Uterus (tissue), 4 donors: ENCODE data around the gene OR8B4. TPM values are rescaled to one million over a fixed set of nuclear protein-coding genes. Genes with fewer than 3 reads are reported as not detected.

Source experiments
- DNase-seq, 2 donors: peaks; one replicate each; pipeline ENCODE4 v3.0.0-alpha.2; 2019 to 2020
- H3K27ac ChIP-seq, 2 donors: fragments of 200-600 bp; sonication (generic); 1 replicate in 1 of 2; 2 replicates in 1 of 2; pipeline ENCODE4 v1.5.1; 2016 to 2018
- H3K27me3 ChIP-seq, 2 donors: fragments of 200-600 bp; sonication (generic); one replicate each; pipeline ENCODE4 v1.5.1; 2018 to 2019; ENCODE audit warnings: control low read depth in 1 of 2
- H3K36me3 ChIP-seq, 2 donors: fragments of 200-600 bp; sonication (generic); one replicate each; pipeline ENCODE4 v1.5.1; 2019; ENCODE audit warnings: control low read depth in 1 of 2
- H3K4me1 ChIP-seq, 2 donors: fragments of 200-600 bp; sonication (generic); one replicate each; pipeline ENCODE4 v1.5.1; 2018 to 2019; ENCODE audit warnings: control low read depth in 1 of 2
- H3K4me3 ChIP-seq, 2 donors: fragments of 200-600 bp; sonication (generic); 1 replicate in 1 of 2; 2 replicates in 1 of 2; pipeline ENCODE4 v1.5.1; 2018 to 2019; ENCODE audit warnings: mild to moderate bottlenecking in 1 of 2
- H3K9me3 ChIP-seq, 2 donors: fragments of 200-600 bp; sonication (generic); one replicate each; pipeline ENCODE4 v1.5.1; 2019; ENCODE audit warnings: control low read depth in 1 of 2
- POLR2A ChIP-seq, 2 donors: fragments of 450-650 bp; IDR thresholded peaks; one replicate each; pipeline ENCODE4 v1.6.1; 2016; ENCODE audit warnings: antibody characterized with exemption in 2 of 2, mild to moderate bottlenecking in 1 of 2, moderate library complexity in 1 of 2
- intact Hi-C: fragments of 100-400 bp; cut with DNase I; formaldehyde crosslinking; loops from one replicate; pipeline ENCODE4 v1.15.1; 2023; ENCODE audit warnings: low total_unique reads
- total RNA-seq, 4 donors: library from RNA; depleted of rRNA in 3 of 4; stranded (reverse); fragments of >200 nt in 3 of 4; gene quantifications; one replicate each; pipeline versions ENCODE4 v1.1.0 to v1.2.4, GENCODE V29; 2014 to 2023
- TF ChIP-seq, protein P1 (sequence below), 4 experiments: fragments of 200-600 bp in 2 of 4; fragments of 450-650 bp in 2 of 4; sonication (generic) in 2 of 4; IDR thresholded peaks; one replicate each; pipeline ENCODE4 v1.5.1; 2016 to 2019; ENCODE audit warnings: antibody characterized with exemption in 4 of 4, mild to moderate bottlenecking in 2 of 4, moderate library complexity in 1 of 4
- donor health status: DM: yes; HTN: yes; CAD: no.

OR8B4 gene
- total RNA-seq, 4 donors from 2014 or later: not detected

DNA sequence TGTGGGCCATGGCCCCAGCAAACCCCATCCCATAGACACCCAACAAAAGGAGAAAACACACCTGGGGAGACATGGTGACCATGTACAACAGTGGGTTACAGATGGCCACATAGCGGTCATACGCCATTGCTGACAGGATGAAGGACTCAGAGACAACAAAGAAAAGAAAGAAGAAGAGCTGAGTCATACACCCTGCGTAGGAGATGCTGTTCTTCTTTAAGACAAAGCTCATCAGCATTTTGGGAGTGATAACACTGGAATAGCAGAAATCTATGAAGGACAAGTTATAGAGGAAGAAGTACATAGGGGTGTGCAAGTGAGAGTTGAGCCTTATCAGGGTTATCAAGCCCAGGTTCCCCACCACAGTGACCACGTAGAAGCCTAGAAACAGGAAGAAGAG is 15.9 kb upstream of the OR8B4 start:
- Histone ChIP-seq H3K27ac (no peak overlapping the region), H3K9me3 (no peaks in the 10 kb centered on the region), H3K4me1 (no peaks in the 10 kb centered on the region), H3K27me3 (no peaks in the 10 kb centered on the region), H3K4me3 (no peak overlapping the region), H3K36me3 (no peaks in the 10 kb centered on the region)
- TF ChIP-seq POLR2A (IDR thresholded peaks at IDR 0.05): no peak
- TF ChIP-seq, protein P1, sequence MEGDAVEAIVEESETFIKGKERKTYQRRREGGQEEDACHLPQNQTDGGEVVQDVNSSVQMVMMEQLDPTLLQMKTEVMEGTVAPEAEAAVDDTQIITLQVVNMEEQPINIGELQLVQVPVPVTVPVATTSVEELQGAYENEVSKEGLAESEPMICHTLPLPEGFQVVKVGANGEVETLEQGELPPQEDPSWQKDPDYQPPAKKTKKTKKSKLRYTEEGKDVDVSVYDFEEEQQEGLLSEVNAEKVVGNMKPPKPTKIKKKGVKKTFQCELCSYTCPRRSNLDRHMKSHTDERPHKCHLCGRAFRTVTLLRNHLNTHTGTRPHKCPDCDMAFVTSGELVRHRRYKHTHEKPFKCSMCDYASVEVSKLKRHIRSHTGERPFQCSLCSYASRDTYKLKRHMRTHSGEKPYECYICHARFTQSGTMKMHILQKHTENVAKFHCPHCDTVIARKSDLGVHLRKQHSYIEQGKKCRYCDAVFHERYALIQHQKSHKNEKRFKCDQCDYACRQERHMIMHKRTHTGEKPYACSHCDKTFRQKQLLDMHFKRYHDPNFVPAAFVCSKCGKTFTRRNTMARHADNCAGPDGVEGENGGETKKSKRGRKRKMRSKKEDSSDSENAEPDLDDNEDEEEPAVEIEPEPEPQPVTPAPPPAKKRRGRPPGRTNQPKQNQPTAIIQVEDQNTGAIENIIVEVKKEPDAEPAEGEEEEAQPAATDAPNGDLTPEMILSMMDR (IDR thresholded peaks at IDR 0.05): no peak
- no peak for DNase-seq
- intact Hi-C loops: no loop called here

DNA sequence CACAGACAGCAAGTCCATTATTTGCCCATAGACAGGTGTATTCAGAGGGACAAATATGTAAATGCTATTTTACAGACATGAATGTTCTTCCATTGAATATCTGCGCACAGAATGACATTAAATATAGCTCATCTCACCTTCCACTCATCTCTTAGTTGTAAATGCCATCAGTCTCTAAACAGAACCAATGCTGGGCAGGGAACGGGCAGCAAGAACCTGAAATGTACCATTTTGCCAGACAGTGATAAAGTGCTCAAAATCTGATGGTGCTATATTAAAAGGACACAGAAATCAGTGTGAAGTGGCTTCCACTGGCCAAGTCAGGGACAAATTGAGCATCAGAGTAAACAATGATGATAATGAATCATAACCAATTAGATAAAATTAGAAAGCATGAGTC is 10.0 kb upstream of the OR8B4 start:
- Histone ChIP-seq H3K27ac (no peak overlapping the region), H3K27me3 (no peaks in the 10 kb centered on the region), H3K9me3 (no peaks in the 10 kb centered on the region), H3K36me3 (no peaks in the 10 kb centered on the region), H3K4me3 (no peak overlapping the region), H3K4me1 (no peaks in the 10 kb centered on the region)
- intact Hi-C loops: no loop called here
- DNase-seq: no peak
- TF ChIP-seq, protein P1 (IDR thresholded peaks at IDR 0.05): no peak
- TF ChIP-seq POLR2A (IDR thresholded peaks at IDR 0.05): no peak

DNA sequence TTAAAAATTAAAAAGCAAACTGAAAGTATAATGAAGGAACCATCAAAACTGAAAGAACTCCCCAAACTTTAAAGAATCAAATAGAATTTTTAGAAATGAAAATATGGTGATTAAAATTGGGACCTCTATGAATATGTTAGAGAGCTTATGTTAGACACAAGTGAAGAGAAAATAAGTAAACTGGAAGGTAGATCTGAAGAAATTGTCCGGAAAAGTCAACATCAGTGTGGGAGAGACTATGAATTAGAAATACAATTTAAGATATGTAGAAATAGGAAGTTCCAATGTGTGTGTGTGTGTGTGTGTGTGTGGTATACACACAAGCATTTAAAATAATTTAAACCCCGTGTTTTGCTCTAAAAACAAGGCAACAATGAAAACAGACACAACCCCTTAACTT is 4.9 kb upstream of the OR8B4 start:
- Histone ChIP-seq H3K9me3 (no peaks in the 10 kb centered on the region), H3K36me3 (no peaks in the 10 kb centered on the region), H3K27ac (no peak overlapping the region), H3K4me3 (no peak overlapping the region), H3K4me1 (no peaks in the 10 kb centered on the region), H3K27me3 (no peaks in the 10 kb centered on the region)
- DNase-seq: no peak
- intact Hi-C loops: no loop called here
- TF ChIP-seq, protein P1 (IDR thresholded peaks at IDR 0.05): no peak
- TF ChIP-seq POLR2A (IDR thresholded peaks at IDR 0.05): no peak

DNA sequence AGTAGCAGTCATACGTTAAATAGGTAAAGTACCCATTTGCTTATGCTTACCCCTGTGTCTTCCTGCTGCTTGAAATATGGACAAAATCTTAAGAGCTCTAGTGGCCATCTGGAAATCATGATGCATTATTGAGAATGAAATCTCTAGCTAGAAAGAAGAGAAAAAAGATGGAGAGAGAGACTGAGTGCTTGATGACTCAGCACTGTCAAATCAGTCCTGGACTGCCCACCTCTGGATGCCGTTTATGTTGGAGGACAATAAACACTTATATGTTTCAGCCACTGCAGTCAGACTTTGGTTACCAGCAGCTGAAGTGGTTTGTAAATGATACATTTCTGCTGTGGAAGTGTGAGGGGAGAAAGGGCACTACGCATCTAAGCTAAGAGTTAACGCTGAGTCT is 3.6 kb downstream of the OR8B4 start:
- TF ChIP-seq, protein P1 (IDR thresholded peaks at IDR 0.05): no peak
- TF ChIP-seq POLR2A (IDR thresholded peaks at IDR 0.05): no peak
- DNase-seq: no peak
- Histone ChIP-seq H3K27ac (no peak overlapping the region), H3K36me3 (peaks cover 0 to 3% of the 10 kb centered on the region in 2 donors), H3K4me1 (no peaks in the 10 kb centered on the region), H3K27me3 (no peaks in the 10 kb centered on the region), H3K9me3 (no peaks in the 10 kb centered on the region), H3K4me3 (no peak overlapping the region)
- intact Hi-C loops: no loop called here

DNA sequence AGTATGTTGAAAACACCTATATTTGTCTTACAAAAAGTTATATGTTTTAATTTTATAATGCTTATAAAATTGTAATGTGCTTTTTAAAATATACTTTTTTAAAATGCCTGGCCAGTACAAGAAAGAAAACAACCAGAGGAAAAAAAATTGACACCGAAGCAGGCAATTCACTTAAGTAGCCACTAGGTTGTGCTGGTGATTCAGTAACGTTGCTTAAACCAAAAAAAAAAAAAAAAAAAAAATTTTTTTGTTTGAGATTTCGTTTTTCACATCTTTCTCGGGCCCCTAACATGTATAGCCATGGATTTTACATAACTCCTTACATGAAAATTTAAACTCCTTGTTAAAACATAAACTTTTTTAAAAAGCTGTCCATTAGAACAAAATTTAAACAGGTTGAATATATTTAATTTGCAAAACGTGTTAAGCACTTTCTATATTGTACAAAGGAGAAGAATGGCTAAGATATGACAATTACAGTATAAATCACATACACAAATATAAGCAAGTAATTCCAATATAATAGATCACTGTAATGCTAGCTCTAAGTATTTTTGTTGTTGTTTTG is 9.2 kb downstream of the OR8B4 start:
- no peaks in the 10 kb centered on the region for H3K9me3 ChIP-seq
- peaks cover 0 to 3% of the 10 kb centered on the region in 2 donors for H3K36me3 ChIP-seq
- DNase-seq: no peak
- H3K27me3 ChIP-seq: no peaks in the 10 kb centered on the region
- no peak overlapping the region for H3K4me3 ChIP-seq
- intact Hi-C loops: no loop called here
- TF ChIP-seq, protein P1 (IDR thresholded peaks at IDR 0.05): peak in 3 of 4 experiments; percentile 16 to 38 (median 18)
- no peak for TF ChIP-seq POLR2A (IDR thresholded peaks at IDR 0.05)
- no peak overlapping the region for H3K27ac ChIP-seq
- H3K4me1 ChIP-seq: no peaks in the 10 kb centered on the region
